Testis (tissue), 2 donors: ENCODE data around the gene ARFRP1.

ENCODE experiments used
- POLR2A ChIP-seq: fragments of 450-650 bp; IDR thresholded peaks from one replicate; pipeline ENCODE4 v1.6.1; 2017; ENCODE audit warnings: antibody characterized with exemption, mild to moderate bottlenecking, moderate library complexity
- TF ChIP-seq, protein P1 (sequence below), 3 experiments: fragments of 450-650 bp in 2 of 3; fragments of 200-600 bp in 1 of 3; sonication (generic) in 1 of 3; IDR thresholded peaks; one replicate each; pipeline ENCODE4 v1.5.1; 2016 to 2019; ENCODE audit warnings: antibody characterized with exemption in 3 of 3, mild to moderate bottlenecking in 2 of 3, moderate library complexity in 1 of 3

- no peak for TF ChIP-seq POLR2A
- TF ChIP-seq, protein P1, sequence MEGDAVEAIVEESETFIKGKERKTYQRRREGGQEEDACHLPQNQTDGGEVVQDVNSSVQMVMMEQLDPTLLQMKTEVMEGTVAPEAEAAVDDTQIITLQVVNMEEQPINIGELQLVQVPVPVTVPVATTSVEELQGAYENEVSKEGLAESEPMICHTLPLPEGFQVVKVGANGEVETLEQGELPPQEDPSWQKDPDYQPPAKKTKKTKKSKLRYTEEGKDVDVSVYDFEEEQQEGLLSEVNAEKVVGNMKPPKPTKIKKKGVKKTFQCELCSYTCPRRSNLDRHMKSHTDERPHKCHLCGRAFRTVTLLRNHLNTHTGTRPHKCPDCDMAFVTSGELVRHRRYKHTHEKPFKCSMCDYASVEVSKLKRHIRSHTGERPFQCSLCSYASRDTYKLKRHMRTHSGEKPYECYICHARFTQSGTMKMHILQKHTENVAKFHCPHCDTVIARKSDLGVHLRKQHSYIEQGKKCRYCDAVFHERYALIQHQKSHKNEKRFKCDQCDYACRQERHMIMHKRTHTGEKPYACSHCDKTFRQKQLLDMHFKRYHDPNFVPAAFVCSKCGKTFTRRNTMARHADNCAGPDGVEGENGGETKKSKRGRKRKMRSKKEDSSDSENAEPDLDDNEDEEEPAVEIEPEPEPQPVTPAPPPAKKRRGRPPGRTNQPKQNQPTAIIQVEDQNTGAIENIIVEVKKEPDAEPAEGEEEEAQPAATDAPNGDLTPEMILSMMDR (IDR thresholded peaks at IDR 0.05), result no peak
Observed at GRCh38 chr20:63657260-63657936, 50.4 kb downstream of the ARFRP1 start.
